Measurements from ENCODE around the gene ACSS1.

GRCh38 chr20:24962182-24962492, 95.8 kb downstream of the ACSS1 start:
- TF ChIP-seq NFATC4 (CRISPR knock-in tag; IDR thresholded peaks at IDR 0.05) (no peak), MAX (CRISPR knock-in tag; IDR thresholded peaks at IDR 0.05) (no peak), ATF3 (CRISPR knock-in tag; conservative IDR thresholded peaks at IDR 0.05) (no peak)
- TF ChIP-seq, protein P1, sequence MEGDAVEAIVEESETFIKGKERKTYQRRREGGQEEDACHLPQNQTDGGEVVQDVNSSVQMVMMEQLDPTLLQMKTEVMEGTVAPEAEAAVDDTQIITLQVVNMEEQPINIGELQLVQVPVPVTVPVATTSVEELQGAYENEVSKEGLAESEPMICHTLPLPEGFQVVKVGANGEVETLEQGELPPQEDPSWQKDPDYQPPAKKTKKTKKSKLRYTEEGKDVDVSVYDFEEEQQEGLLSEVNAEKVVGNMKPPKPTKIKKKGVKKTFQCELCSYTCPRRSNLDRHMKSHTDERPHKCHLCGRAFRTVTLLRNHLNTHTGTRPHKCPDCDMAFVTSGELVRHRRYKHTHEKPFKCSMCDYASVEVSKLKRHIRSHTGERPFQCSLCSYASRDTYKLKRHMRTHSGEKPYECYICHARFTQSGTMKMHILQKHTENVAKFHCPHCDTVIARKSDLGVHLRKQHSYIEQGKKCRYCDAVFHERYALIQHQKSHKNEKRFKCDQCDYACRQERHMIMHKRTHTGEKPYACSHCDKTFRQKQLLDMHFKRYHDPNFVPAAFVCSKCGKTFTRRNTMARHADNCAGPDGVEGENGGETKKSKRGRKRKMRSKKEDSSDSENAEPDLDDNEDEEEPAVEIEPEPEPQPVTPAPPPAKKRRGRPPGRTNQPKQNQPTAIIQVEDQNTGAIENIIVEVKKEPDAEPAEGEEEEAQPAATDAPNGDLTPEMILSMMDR (IDR thresholded peaks at IDR 0.05), result no peak

All from WTC11 (cell line).